ENCODE data around the gene MRPL50. TPM values are rescaled to one million over a fixed set of nuclear protein-coding genes. Genes with fewer than 3 reads are reported as not detected.

MRPL50 gene
- total RNA-seq, 1 donor from 2014 or later: 11.9 TPM

- no peak overlapping the region for H3K9ac ChIP-seq (ENCODE audit: low read length)
- DNase-seq (ENCODE audit: low read depth): no peak
- no peak overlapping the region for H3K4me3 ChIP-seq (ENCODE audit: insufficient read depth, low read depth, low read length)
- H3K27me3 ChIP-seq (ENCODE audit: insufficient read depth, low read length): no peaks in the 10 kb centered on the region
- H4K20me1 ChIP-seq (ENCODE audit: insufficient read depth, low read length): no peaks in the 10 kb centered on the region
- H3K27me3 Mint-ChIP-seq (ENCODE audit: low read depth, unreplicated experiment): no peaks in the 10 kb centered on the region
- no peak overlapping the region for H3K27ac ChIP-seq (ENCODE audit: low read depth, low read length)
- no peaks in the 10 kb centered on the region for H3K79me2 ChIP-seq (ENCODE audit: insufficient read depth, low read length)
- H3K4me1 Mint-ChIP-seq (ENCODE audit: low read depth, unreplicated experiment): peaks cover 4% of the 10 kb centered on the region
- no peak overlapping the region for H3K4me3 Mint-ChIP-seq (ENCODE audit: unreplicated experiment)
- H3K27ac Mint-ChIP-seq (ENCODE audit: unreplicated experiment): no peak overlapping the region
- TF ChIP-seq CTCF (IDR thresholded peaks at IDR 0.05; ENCODE audit: insufficient read depth, low read depth, low read length): no peak
- TF ChIP-seq EZH2 (IDR thresholded peaks at IDR 0.05; ENCODE audit: insufficient read depth, low read length): no peak
- H2AFZ ChIP-seq (ENCODE audit: low read depth, low read length): no peak overlapping the region
- no peaks in the 10 kb centered on the region for H3K4me1 ChIP-seq (ENCODE audit: insufficient read depth, low read length)
- no peaks in the 10 kb centered on the region for H3K36me3 ChIP-seq (ENCODE audit: insufficient read depth, low read length)
- H3K36me3 Mint-ChIP-seq (ENCODE audit: low read depth, unreplicated experiment): peaks cover 2% of the 10 kb centered on the region
- peaks cover 3% of the 10 kb centered on the region for H3K9me3 Mint-ChIP-seq (ENCODE audit: unreplicated experiment)
- no peak for FAIRE-seq
- H3K9me3 ChIP-seq (ENCODE audit: insufficient read depth, low read depth, low read length): no peaks in the 10 kb centered on the region
- no peak overlapping the region for H3K4me2 ChIP-seq (ENCODE audit: low read length)
Observed at GRCh38 chr9:101417389-101417788, 19.0 kb upstream of the MRPL50 start.

- Histone ChIP-seq H3K9me3 (ENCODE audit: insufficient read depth, low read depth, low read length) (no peaks in the 10 kb centered on the region), H3K27ac (ENCODE audit: low read depth, low read length) (no peak overlapping the region), H3K4me1 (ENCODE audit: insufficient read depth, low read length) (no peaks in the 10 kb centered on the region), H3K4me3 (ENCODE audit: insufficient read depth, low read depth, low read length) (no peak overlapping the region), H2AFZ (ENCODE audit: low read depth, low read length) (no peak overlapping the region), H3K4me2 (ENCODE audit: low read length) (no peak overlapping the region), H3K79me2 (ENCODE audit: insufficient read depth, low read length) (no peaks in the 10 kb centered on the region), H3K36me3 (ENCODE audit: insufficient read depth, low read length) (no peaks in the 10 kb centered on the region), H3K9ac (ENCODE audit: low read length) (no peak overlapping the region), H4K20me1 (ENCODE audit: insufficient read depth, low read length) (no peaks in the 10 kb centered on the region), H3K27me3 (ENCODE audit: insufficient read depth, low read length) (no peaks in the 10 kb centered on the region)
- peaks cover 8% of the 10 kb centered on the region for H3K36me3 Mint-ChIP-seq (ENCODE audit: low read depth, unreplicated experiment)
- H3K27ac Mint-ChIP-seq (ENCODE audit: unreplicated experiment): no peak overlapping the region
- no peaks in the 10 kb centered on the region for H3K27me3 Mint-ChIP-seq (ENCODE audit: low read depth, unreplicated experiment)
- DNase-seq (ENCODE audit: low read depth) (no peak), FAIRE-seq (no peak)
- H3K4me1 Mint-ChIP-seq (ENCODE audit: low read depth, unreplicated experiment): peaks cover 4% of the 10 kb centered on the region
- H3K9me3 Mint-ChIP-seq (ENCODE audit: unreplicated experiment): peaks cover 13% of the 10 kb centered on the region
- TF ChIP-seq CTCF (IDR thresholded peaks at IDR 0.05; ENCODE audit: insufficient read depth, low read depth, low read length): no peak
- H3K4me3 Mint-ChIP-seq (ENCODE audit: unreplicated experiment): no peak overlapping the region
Observed at GRCh38 chr9:101415578-101415977, 17.2 kb upstream of the MRPL50 start.

DNA sequence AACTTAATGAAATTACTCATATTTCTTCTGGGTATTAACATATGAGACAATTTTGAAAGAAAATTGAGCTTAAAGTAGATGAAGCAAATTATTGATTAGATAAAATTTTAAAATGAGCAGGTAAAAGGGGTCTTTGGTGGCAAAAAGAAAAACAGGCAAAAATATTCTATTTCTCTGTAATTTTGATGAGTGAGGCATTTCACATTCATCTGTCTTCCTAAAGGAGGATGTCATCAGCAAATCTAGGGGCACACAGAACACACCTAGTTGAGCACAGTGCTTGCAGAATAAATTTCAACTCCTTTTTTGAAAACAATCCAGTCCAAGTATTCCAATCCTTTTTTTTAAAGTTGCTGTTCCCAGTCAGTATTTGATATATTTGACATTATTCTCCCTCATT, 16.4 kb upstream of the MRPL50 start:
- Mint-ChIP-seq H3K9me3 (ENCODE audit: unreplicated experiment) (peaks cover 20% of the 10 kb centered on the region), H3K4me1 (ENCODE audit: low read depth, unreplicated experiment) (peaks cover 4% of the 10 kb centered on the region), H3K36me3 (ENCODE audit: low read depth, unreplicated experiment) (peaks cover 14% of the 10 kb centered on the region), H3K27me3 (ENCODE audit: low read depth, unreplicated experiment) (no peaks in the 10 kb centered on the region), H3K27ac (ENCODE audit: unreplicated experiment) (no peak overlapping the region), H3K4me3 (ENCODE audit: unreplicated experiment) (no peak overlapping the region)
- FAIRE-seq (no peak), DNase-seq (ENCODE audit: low read depth) (no peak)
- H3K79me2 ChIP-seq (ENCODE audit: insufficient read depth, low read length): no peaks in the 10 kb centered on the region
- H3K9me3 ChIP-seq (ENCODE audit: insufficient read depth, low read depth, low read length): peaks cover 5% of the 10 kb centered on the region
- no peak overlapping the region for H3K4me2 ChIP-seq (ENCODE audit: low read length)
- TF ChIP-seq EZH2 (IDR thresholded peaks at IDR 0.05; ENCODE audit: insufficient read depth, low read length): no peak
- no peak for TF ChIP-seq CTCF (IDR thresholded peaks at IDR 0.05; ENCODE audit: insufficient read depth, low read depth, low read length)
- no peaks in the 10 kb centered on the region for H3K36me3 ChIP-seq (ENCODE audit: insufficient read depth, low read length)
- H3K4me1 ChIP-seq (ENCODE audit: insufficient read depth, low read length): no peaks in the 10 kb centered on the region
- no peaks in the 10 kb centered on the region for H4K20me1 ChIP-seq (ENCODE audit: insufficient read depth, low read length)
- H2AFZ ChIP-seq (ENCODE audit: low read depth, low read length): no peak overlapping the region
- H3K27ac ChIP-seq (ENCODE audit: low read depth, low read length): no peak overlapping the region
- H3K9ac ChIP-seq (ENCODE audit: low read length): no peak overlapping the region
- H3K4me3 ChIP-seq (ENCODE audit: insufficient read depth, low read depth, low read length): no peak overlapping the region
- H3K27me3 ChIP-seq (ENCODE audit: insufficient read depth, low read length): no peaks in the 10 kb centered on the region

All from astrocyte (in vitro differentiated cells and primary cell).